H1 (cell line): ENCODE measurements around the gene CD200R1L. TPM values are rescaled to one million over a fixed set of nuclear protein-coding genes. Genes with fewer than 3 reads are reported as not detected.

Experiments
- CTCF ChIA-PET: fragments of 300-600 bp; sonication (Branson Sonifier 250); formaldehyde crosslinking; loops from one replicate; lab custom pipeline; 2021; ENCODE audit not compliant: partially characterized antibody; lab: Charles Lee
- POLR2A ChIA-PET: fragments of 300-600 bp; sonication (Branson Sonifier 250); formaldehyde crosslinking; loops from one replicate; lab custom pipeline; 2021; ENCODE audit warnings: inconsistent platforms; ENCODE audit not compliant: partially characterized antibody; lab: Charles Lee
- DNase-seq, 2 experiments: peaks; one replicate each; pipeline versions ENCODE4 v3.0.0 to v3.0.0-alpha.2; 2010 to 2022; ENCODE audit warnings: low spot score in 2 of 2, low read depth in 1 of 2, mixed read lengths in 1 of 2
- FAIRE-seq: peaks from 2 replicates; lab custom pipeline; 2011; peaks lifted over from hg19 to GRCh38; lab: Jason Lieb, UNC
- H2AFZ ChIP-seq: 2 replicates; pipeline ENCODE4 v1.8.1; 2012; ENCODE audit warnings: low read length, inconsistent platforms
- H2AK5ac ChIP-seq: 2 replicates; pipeline ENCODE4 v1.6.1; 2013; ENCODE audit warnings: low read depth, low read length
- H2BK120ac ChIP-seq: replicated peaks from 2 replicates; pipeline ENCODE3; 2013; ENCODE audit warnings: low read depth, low read length, inconsistent platforms
- H2BK12ac ChIP-seq: 2 replicates; pipeline ENCODE4 v1.6.1; 2013; ENCODE audit warnings: low read depth, low read length
- H2BK15ac ChIP-seq: 2 replicates; pipeline ENCODE4 v1.6.1; 2013; ENCODE audit warnings: low read length
- H2BK20ac ChIP-seq: 2 replicates; pipeline ENCODE4 v1.6.1; 2013; ENCODE audit warnings: low read length
- H2BK5ac ChIP-seq: 2 replicates; pipeline ENCODE4 v1.6.1; 2013; ENCODE audit warnings: low read depth, low read length
- H3K14ac ChIP-seq: 2 replicates; pipeline ENCODE4 v1.6.1; 2013; ENCODE audit warnings: inconsistent platforms; ENCODE audit not compliant: insufficient read length
- H3K18ac ChIP-seq: 2 replicates; pipeline ENCODE4 v1.6.1; 2013; ENCODE audit warnings: low read length; ENCODE audit errors: extremely low read depth
- H3K23ac ChIP-seq: 2 replicates; pipeline ENCODE4 v1.6.1; 2013; ENCODE audit warnings: inconsistent platforms; ENCODE audit not compliant: insufficient read length
- H3K23me2 ChIP-seq: 2 replicates; pipeline ENCODE4 v1.6.1; 2013; ENCODE audit warnings: low read depth, low read length
- H3K27ac ChIP-seq: 2 replicates; pipeline ENCODE4 v1.6.1; 2011; ENCODE audit warnings: low read depth, low read length, inconsistent platforms
- H3K27me3 ChIP-seq, 4 experiments: replicated peaks in 1 of 4; 1 replicate in 1 of 4; 2 replicates in 3 of 4; pipeline versions ENCODE4 v1.6.1 to v1.8.1; 2011 to 2013; ENCODE audit warnings: low read length in 3 of 4, mild to moderate bottlenecking in 3 of 4, inconsistent platforms in 2 of 4, mixed read lengths in 2 of 4, moderate library complexity in 1 of 4; ENCODE audit not compliant: control insufficient read depth in 3 of 4, insufficient read depth in 3 of 4; ENCODE audit errors: extremely low read depth in 1 of 4
- H3K36me3 ChIP-seq, 4 experiments: 2 replicates each; pipeline versions ENCODE4 v1.6.1 to v1.8.1; 2011 to 2013; ENCODE audit warnings: mild to moderate bottlenecking in 4 of 4, low read length in 3 of 4, moderate library complexity in 2 of 4, control low read depth in 1 of 4, inconsistent platforms in 1 of 4; ENCODE audit not compliant: insufficient read depth in 4 of 4, control insufficient read depth in 2 of 4
- H3K4ac ChIP-seq: replicated peaks from 2 replicates; pipeline ENCODE3; 2013; ENCODE audit warnings: low read length, low read depth, mixed read lengths, inconsistent platforms; ENCODE audit not compliant: insufficient read length
- H3K4me1 ChIP-seq, 4 experiments: replicated peaks in 1 of 4; 1 replicate in 1 of 4; 2 replicates in 3 of 4; pipeline versions ENCODE4 v1.6.1 to v1.8.1; 2011 to 2013; ENCODE audit warnings: low read length in 3 of 4, inconsistent platforms in 2 of 4, mixed read lengths in 1 of 4; ENCODE audit not compliant: insufficient read depth in 4 of 4, control insufficient read depth in 3 of 4
- H3K4me2 ChIP-seq, 2 experiments: 2 replicates each; pipeline versions ENCODE4 v1.6.1 to v1.8.1; 2011 to 2013; ENCODE audit warnings: low read depth in 2 of 2, low read length in 2 of 2, control low read depth in 1 of 2, inconsistent platforms in 1 of 2, mild to moderate bottlenecking in 1 of 2; ENCODE audit not compliant: insufficient read depth in 1 of 2
- H3K4me3 ChIP-seq, 4 experiments: fragments of 200-600, 300-600 bp in 1 of 4; sonication (generic), shearing (Covaris generic), sonication (Bioruptor Twin) in 1 of 4; 2 replicates each; pipeline versions ENCODE4 v1.5.1 to v1.8.1; 2011 to 2016; ENCODE audit warnings: low read length in 4 of 4, low read depth in 3 of 4, control low read depth in 2 of 4, inconsistent platforms in 2 of 4, mild to moderate bottlenecking in 2 of 4, mixed read lengths in 1 of 4, moderate library complexity in 1 of 4; ENCODE audit not compliant: insufficient read depth in 2 of 4; ENCODE audit errors: extremely low read depth in 1 of 4
- H3K56ac ChIP-seq: replicated peaks from 2 replicates; pipeline ENCODE3; 2013; ENCODE audit warnings: low read depth, mild to moderate bottlenecking, mixed read lengths, low read length, inconsistent platforms; ENCODE audit not compliant: insufficient read length
- H3K79me1 ChIP-seq: 2 replicates; pipeline ENCODE4 v1.6.1; 2013; ENCODE audit warnings: low read depth, low read length, control low read depth
- H3K79me2 ChIP-seq, 2 experiments: 2 replicates each; pipeline versions ENCODE4 v1.6.1 to v1.8.1; 2012 to 2013; ENCODE audit warnings: low read length in 2 of 2, mild to moderate bottlenecking in 2 of 2, inconsistent platforms in 1 of 2; ENCODE audit not compliant: insufficient read depth in 2 of 2, control insufficient read depth in 1 of 2
- H3K9ac ChIP-seq, 4 experiments: replicated peaks in 1 of 4; 1 replicate in 1 of 4; 2 replicates in 3 of 4; pipeline versions ENCODE4 v1.6.1 to v1.8.1; 2011 to 2013; ENCODE audit warnings: low read depth in 3 of 4, low read length in 3 of 4, control low read depth in 2 of 4, mild to moderate bottlenecking in 2 of 4, moderate library complexity in 2 of 4, inconsistent platforms in 1 of 4; ENCODE audit errors: extremely low read depth in 1 of 4
- H3K9me3 ChIP-seq, 2 experiments: 2 replicates each; pipeline versions ENCODE4 v1.6.1 to v1.8.1; 2012 to 2013; ENCODE audit warnings: mild to moderate bottlenecking in 2 of 2, moderate library complexity in 2 of 2, control low read depth in 1 of 2, inconsistent platforms in 1 of 2, low read depth in 1 of 2, low read length in 1 of 2, mixed read lengths in 1 of 2; ENCODE audit not compliant: insufficient read depth in 2 of 2
- H4K20me1 ChIP-seq, 2 experiments: replicated peaks in 1 of 2; 2 replicates each; pipeline versions ENCODE3 to v1.8.1; 2011 to 2013; ENCODE audit warnings: inconsistent platforms in 2 of 2, low read length in 2 of 2, mild to moderate bottlenecking in 1 of 2; ENCODE audit not compliant: insufficient read depth in 2 of 2, control insufficient read depth in 1 of 2
- H4K5ac ChIP-seq: 2 replicates; pipeline ENCODE4 v1.6.1; 2013; ENCODE audit warnings: low read length, low read depth, mixed read lengths, inconsistent platforms; ENCODE audit not compliant: insufficient read length
- H4K8ac ChIP-seq: 2 replicates; pipeline ENCODE4 v1.8.0; 2013; ENCODE audit warnings: mild to moderate bottlenecking, moderate library complexity, low read length, inconsistent platforms; ENCODE audit not compliant: insufficient read depth; ENCODE audit errors: extremely low read depth
- H4K91ac ChIP-seq: replicated peaks from 2 replicates; pipeline ENCODE3; 2013; ENCODE audit warnings: low read length, mixed read lengths, inconsistent platforms; ENCODE audit not compliant: insufficient read length
- CBX8 ChIP-seq: fragments of 300-800, 300-1000 bp; sonication (generic); IDR thresholded peaks from 2 replicates; pipeline ENCODE4 v1.7.1; 2016; ENCODE audit warnings: low read depth, low read length, borderline replicate concordance
- HDAC6 ChIP-seq: IDR thresholded peaks from one replicate; pipeline ENCODE4 v1.7.1; 2012; ENCODE audit warnings: low read depth, mild to moderate bottlenecking, inconsistent platforms, low read length, moderate library complexity
- WGBS, 2 experiments: shearing (Covaris generic) in 1 of 2; methylation state at CpG; one replicate each; pipeline versions ENCODE4 v1.1.6 to v1.1.7; 2013 to 2015; ENCODE audit warnings: low lambda C conversion rate in 2 of 2, mixed read lengths in 2 of 2, inconsistent platforms in 1 of 2, low coverage in 1 of 2, missing lambda C conversion rate in 1 of 2; ENCODE audit not compliant: insufficient replicate concordance in 2 of 2, insufficient coverage in 1 of 2, insufficient read length in 1 of 2; ENCODE audit errors: extremely low coverage in 1 of 2, missing lambda C conversion rate in 1 of 2; 5-methylcytosine and 5-hydroxymethylcytosine counted together
- polyA plus RNA-seq, 7 experiments: library from polyadenylated mRNA; depleted of rRNA in 3 of 7; stranded (reverse) in 5 of 7; unstranded in 2 of 7; fragments of >200 nt in 5 of 7; fragments of 200-250 nt in 2 of 7; gene quantifications; 1 replicate in 5 of 7; 2 replicates in 1 of 7; 4 replicates in 1 of 7; pipeline versions ENCODE4 v1.2.1 to v1.2.3, GENCODE V29; 2011 to 2013; ENCODE audit warnings: missing spikeins in 2 of 7, mixed read lengths in 2 of 7
- total RNA-seq: library from RNA; stranded (reverse); fragmentation: NEBNext Ultra II Directional; extraction: Animal tissue kit (Norgen Biotek cat#: 25700); gene quantifications from 2 replicates; pipeline ENCODE4 v1.2.1, GENCODE V29; 2021

The CD200R1L gene
- total and polyA plus RNA-seq, 2 of the 8 experiments (the other 6 are each of a cell fraction or from before 2014, with no cell fraction given) = not detected

GRCh38 chr3:112803467-112803866 is 43.2 kb downstream of the CD200R1L start:
- DNase-seq = no peak
- Histone ChIP-seq H3K9ac (no peak overlapping the region), H3K36me3 (no peaks in the 10 kb centered on the region), H3K4me3 (no peak overlapping the region), H2AFZ (no peak overlapping the region), H4K8ac (no peak overlapping the region), H2BK12ac (no peak overlapping the region), H3K4ac (no peak overlapping the region), H3K9me3 (no peaks in the 10 kb centered on the region), H3K23me2 (no peaks in the 10 kb centered on the region), H3K18ac (no peak overlapping the region), H3K79me2 (no peaks in the 10 kb centered on the region), H3K23ac (no peak overlapping the region), H4K91ac (no peak overlapping the region), H2AK5ac (no peak overlapping the region), H2BK15ac (no peak overlapping the region), H3K4me2 (no peak overlapping the region), H3K14ac (no peak overlapping the region), H2BK20ac (no peak overlapping the region), H3K27me3 (no peaks in the 10 kb centered on the region), H3K27ac (no peak overlapping the region), H2BK120ac (no peak overlapping the region), H3K4me1 (no peaks in the 10 kb centered on the region), H4K5ac (no peak overlapping the region), H3K79me1 (no peaks in the 10 kb centered on the region), H2BK5ac (no peak overlapping the region), H3K56ac (no peak overlapping the region), H4K20me1 (no peaks in the 10 kb centered on the region)
- ChIA-PET CTCF (interaction anchor here (1.3 kb wide), 1 partner anchor 10 kb away, joined by 4 read pairs; no protein-coding TSS in a partner anchor), POLR2A (no interaction called here)
- TF ChIP-seq HDAC6 (no peak), CBX8 (no peak)
- no peak for FAIRE-seq
- WGBS, 2 experiments = 89% methylated on average over 2 of the region's 2 CpGs; no CpG with 5 or more reads in 1 of the 2 experiments
